ENCODE data around the gene BPIFB3.
"Not testable (repeated sequence)": the region's sequence is repeated elsewhere in the genome, so short reads cannot be mapped to it uniquely, and the experiment has no call there.

BPIFB3 gene

DNA sequence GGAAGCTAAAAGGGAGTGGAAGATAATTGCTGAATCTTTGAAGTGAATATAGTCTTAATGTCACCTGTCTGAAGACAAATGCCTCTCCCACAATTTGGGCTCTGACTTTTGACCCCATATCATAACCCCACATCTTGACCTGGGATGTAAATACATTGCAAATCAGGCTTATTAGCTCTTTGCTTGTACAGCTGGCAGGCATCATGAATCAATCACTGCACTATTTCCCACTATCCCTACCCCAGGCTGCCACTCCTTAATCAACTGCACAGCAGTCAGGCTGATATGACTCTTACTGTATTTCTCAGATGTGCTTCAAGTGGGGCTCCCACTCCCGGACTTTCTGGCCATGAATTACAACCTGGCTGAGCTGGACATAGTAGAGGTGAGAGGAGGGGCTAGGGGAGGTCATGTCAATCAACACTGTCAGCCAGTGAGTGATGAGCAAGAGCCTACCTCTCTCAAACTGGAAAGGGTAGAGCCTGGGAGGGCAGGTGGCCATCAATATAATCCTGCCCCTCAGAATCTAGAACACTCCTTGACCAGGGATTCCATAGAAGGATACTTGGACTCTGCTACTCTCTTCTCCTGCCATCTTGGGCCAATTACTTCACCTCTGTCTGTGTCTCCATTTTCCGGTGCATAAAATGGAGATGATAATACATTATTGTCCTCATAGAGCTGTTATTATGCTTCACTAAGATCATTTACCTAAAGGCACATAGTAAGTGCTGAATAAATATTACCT is 10.5 kb upstream of the BPIFB3 start:
- DNase-seq (ENCODE audit: low read depth, low spot score): no peak
- Histone ChIP-seq H3K4me3 (ENCODE audit: insufficient read length, low read depth) (no peak overlapping the region), H3K9me3 (ENCODE audit: insufficient read depth, low read length) (peaks cover 25% of the 10 kb centered on the region; the same call in 1 of the 2 replicates), H3K9ac (ENCODE audit: insufficient read length, low read depth) (no peak overlapping the region), H3K27me3 (ENCODE audit: insufficient read depth, insufficient read length) (no peaks in the 10 kb centered on the region), H3K36me3 (ENCODE audit: insufficient read depth, insufficient read length, low read length) (no peaks in the 10 kb centered on the region), H3K4me1 (ENCODE audit: insufficient read depth, insufficient read length) (no peaks in the 10 kb centered on the region)
- TF ChIP-seq ZNF274 (IDR thresholded peaks at IDR 0.05; ENCODE audit: low read depth, low read length) (no peak), SUZ12 (IDR thresholded peaks at IDR 0.05; ENCODE audit: extremely low read depth, insufficient read depth, insufficient read length) (no peak), YY1 (IDR thresholded peaks at IDR 0.05; ENCODE audit: insufficient read depth, insufficient read length) (no peak)

DNA sequence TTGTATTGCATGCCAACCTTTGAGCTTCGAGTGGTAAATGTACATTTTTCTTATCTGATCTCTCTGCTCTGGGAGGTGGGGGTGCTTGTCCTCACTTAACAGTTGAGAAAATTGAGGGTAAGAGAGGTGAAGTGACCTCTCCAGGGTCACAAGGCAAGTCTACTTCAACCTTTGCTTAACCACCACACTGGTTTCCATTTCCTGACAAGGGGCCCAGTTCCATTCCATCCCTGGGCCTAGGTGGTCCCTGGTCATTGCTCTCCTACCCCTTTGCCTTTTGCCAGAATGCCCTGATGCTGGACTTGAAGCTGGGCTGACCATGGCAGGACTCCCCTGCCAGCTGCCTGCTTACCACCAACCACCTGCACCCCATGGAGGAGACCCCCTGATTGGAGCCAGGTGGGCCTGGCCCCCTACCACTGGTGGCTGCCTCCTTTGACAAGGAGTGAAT is 9.9 kb upstream of the BPIFB3 start:
- no peak overlapping the region for H3K9ac ChIP-seq (ENCODE audit: insufficient read length, low read depth)
- no peak overlapping the region for H3K4me3 ChIP-seq (ENCODE audit: insufficient read length, low read depth)
- H3K27me3 ChIP-seq (ENCODE audit: insufficient read depth, insufficient read length): no peaks in the 10 kb centered on the region
- H3K9me3 ChIP-seq (ENCODE audit: insufficient read depth, low read length): peaks cover 25% of the 10 kb centered on the region; the same call in 1 of the 2 replicates
- TF ChIP-seq YY1 (IDR thresholded peaks at IDR 0.05; ENCODE audit: insufficient read depth, insufficient read length) (no peak), ZNF274 (IDR thresholded peaks at IDR 0.05; ENCODE audit: low read depth, low read length) (no peak), SUZ12 (IDR thresholded peaks at IDR 0.05; ENCODE audit: extremely low read depth, insufficient read depth, insufficient read length) (no peak)
- DNase-seq (ENCODE audit: low read depth, low spot score): no peak
- H3K36me3 ChIP-seq (ENCODE audit: insufficient read depth, insufficient read length, low read length): no peaks in the 10 kb centered on the region
- no peaks in the 10 kb centered on the region for H3K4me1 ChIP-seq (ENCODE audit: insufficient read depth, insufficient read length)

DNA sequence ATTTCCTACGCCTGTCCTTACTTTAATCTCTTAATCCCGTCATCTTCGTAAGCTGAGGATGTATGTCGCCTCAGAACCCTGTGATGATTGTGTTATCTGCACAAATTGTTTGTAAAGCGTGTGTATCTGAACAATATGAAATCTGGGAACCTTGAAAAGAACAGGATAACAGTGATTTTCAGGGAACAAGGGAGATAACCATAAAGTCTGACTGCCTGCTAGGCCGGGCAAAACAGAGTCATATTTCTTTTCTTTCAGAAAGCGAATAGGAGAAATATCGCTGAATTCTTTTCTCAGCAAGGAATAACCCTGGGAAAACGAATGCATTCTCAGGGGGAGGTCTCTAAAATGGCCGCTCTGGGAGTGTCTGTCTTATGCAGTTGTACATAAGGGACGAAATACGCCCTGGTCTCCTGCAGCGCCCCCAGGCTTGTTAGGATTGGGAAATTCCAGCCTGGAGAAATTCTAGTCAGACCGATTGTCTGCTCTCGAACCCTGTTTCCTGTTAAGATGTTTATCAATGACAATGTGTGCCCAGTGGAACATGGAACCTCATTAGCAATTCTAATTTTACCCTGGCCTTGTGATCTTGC is 8.5 kb upstream of the BPIFB3 start:
- H3K9me3 ChIP-seq (ENCODE audit: insufficient read depth, low read length): peaks cover 25% of the 10 kb centered on the region; the same call in 1 of the 2 replicates
- not testable (repeated sequence) for H3K4me3 ChIP-seq (ENCODE audit: insufficient read length, low read depth); H3K36me3 ChIP-seq (ENCODE audit: insufficient read depth, insufficient read length, low read length); DNase-seq (ENCODE audit: low read depth, low spot score); H3K27me3 ChIP-seq (ENCODE audit: insufficient read depth, insufficient read length); H3K9ac ChIP-seq (ENCODE audit: insufficient read length, low read depth); H3K4me1 ChIP-seq (ENCODE audit: insufficient read depth, insufficient read length)

DNA sequence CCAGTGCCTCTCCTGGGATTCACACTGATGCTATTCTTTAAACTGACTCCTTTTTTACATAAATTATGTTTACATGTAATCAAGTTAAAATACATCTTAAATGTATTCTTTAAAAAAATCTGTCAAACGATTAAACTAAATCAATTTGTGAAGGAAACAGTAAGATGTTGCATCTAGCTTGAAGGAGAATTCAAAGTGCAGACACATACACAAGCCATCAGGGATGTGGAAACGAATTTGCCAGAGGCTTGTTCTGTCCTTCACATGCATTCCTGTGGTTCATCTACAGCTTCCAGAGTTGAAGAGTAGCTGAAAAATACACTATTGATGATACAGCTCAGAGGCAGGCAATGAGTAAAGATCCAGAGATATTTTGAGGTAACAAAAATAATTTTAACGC is 7.3 kb upstream of the BPIFB3 start:
- H3K36me3 ChIP-seq (ENCODE audit: insufficient read depth, insufficient read length, low read length): no peaks in the 10 kb centered on the region
- no peak for TF ChIP-seq ZNF274 (IDR thresholded peaks at IDR 0.05; ENCODE audit: low read depth, low read length)
- no peak for TF ChIP-seq SUZ12 (IDR thresholded peaks at IDR 0.05; ENCODE audit: extremely low read depth, insufficient read depth, insufficient read length)
- TF ChIP-seq YY1 (IDR thresholded peaks at IDR 0.05; ENCODE audit: insufficient read depth, insufficient read length): no peak
- no peaks in the 10 kb centered on the region for H3K27me3 ChIP-seq (ENCODE audit: insufficient read depth, insufficient read length)
- peaks cover 25% of the 10 kb centered on the region; the same call in 1 of the 2 replicates for H3K9me3 ChIP-seq (ENCODE audit: insufficient read depth, low read length)
- no peak for DNase-seq (ENCODE audit: low read depth, low spot score)
- H3K9ac ChIP-seq (ENCODE audit: insufficient read length, low read depth): no peak overlapping the region
- no peaks in the 10 kb centered on the region for H3K4me1 ChIP-seq (ENCODE audit: insufficient read depth, insufficient read length)
- H3K4me3 ChIP-seq (ENCODE audit: insufficient read length, low read depth): no peak overlapping the region

DNA sequence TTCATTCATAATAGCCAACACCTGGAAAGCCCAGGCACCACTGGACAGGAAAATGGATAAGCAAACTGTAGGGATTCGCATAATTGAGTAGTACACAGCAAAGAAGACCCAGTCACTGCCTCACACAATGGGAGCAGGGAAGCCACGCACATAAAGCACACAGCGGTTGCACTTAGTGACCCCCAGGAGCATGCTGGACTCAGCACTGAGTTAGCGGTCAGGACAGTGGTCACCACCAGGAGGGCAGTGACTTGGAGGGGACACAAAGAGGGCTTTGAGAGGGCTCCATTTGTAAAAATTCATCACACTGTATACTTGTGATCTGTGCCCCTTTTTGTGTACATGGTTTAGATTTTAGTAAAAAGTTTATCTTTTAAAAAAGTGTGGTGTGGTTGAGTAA is 2.4 kb upstream of the BPIFB3 start:
- TF ChIP-seq YY1 (IDR thresholded peaks at IDR 0.05; ENCODE audit: insufficient read depth, insufficient read length) (no peak), SUZ12 (IDR thresholded peaks at IDR 0.05; ENCODE audit: extremely low read depth, insufficient read depth, insufficient read length) (no peak), ZNF274 (IDR thresholded peaks at IDR 0.05; ENCODE audit: low read depth, low read length) (no peak)
- H3K9ac ChIP-seq (ENCODE audit: insufficient read length, low read depth): no peak overlapping the region
- no peaks in the 10 kb centered on the region for H3K36me3 ChIP-seq (ENCODE audit: insufficient read depth, insufficient read length, low read length)
- peaks cover 4% of the 10 kb centered on the region; the same call in 1 of the 2 replicates for H3K9me3 ChIP-seq (ENCODE audit: insufficient read depth, low read length)
- H3K4me1 ChIP-seq (ENCODE audit: insufficient read depth, insufficient read length): peaks cover 11% of the 10 kb centered on the region
- DNase-seq (ENCODE audit: low read depth, low spot score): no peak
- H3K4me3 ChIP-seq (ENCODE audit: insufficient read length, low read depth): no peak overlapping the region
- no peaks in the 10 kb centered on the region for H3K27me3 ChIP-seq (ENCODE audit: insufficient read depth, insufficient read length)

DNA sequence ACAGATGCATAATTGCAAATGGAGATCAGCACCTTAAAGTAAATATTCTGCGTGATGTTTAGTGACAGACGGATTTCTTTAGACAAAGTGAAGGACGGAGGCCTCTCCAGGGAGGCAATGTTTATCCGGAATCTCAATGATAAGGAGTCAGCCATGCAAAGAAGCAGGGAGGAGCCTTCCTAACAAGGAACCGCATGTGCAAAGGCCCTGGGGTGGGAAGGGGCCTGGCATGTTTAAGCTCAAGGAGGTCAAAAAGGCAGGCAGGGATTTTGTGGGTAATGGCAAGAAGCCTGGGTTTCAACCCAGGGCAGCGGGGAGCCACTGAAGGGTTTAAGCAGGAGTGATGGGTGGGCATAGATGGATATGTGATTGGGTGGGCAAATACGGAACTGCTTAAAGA is 678 bp downstream of the BPIFB3 start:
- TF ChIP-seq SUZ12 (IDR thresholded peaks at IDR 0.05; ENCODE audit: extremely low read depth, insufficient read depth, insufficient read length) (no peak), YY1 (IDR thresholded peaks at IDR 0.05; ENCODE audit: insufficient read depth, insufficient read length) (no peak), ZNF274 (IDR thresholded peaks at IDR 0.05; ENCODE audit: low read depth, low read length) (no peak)

DNA sequence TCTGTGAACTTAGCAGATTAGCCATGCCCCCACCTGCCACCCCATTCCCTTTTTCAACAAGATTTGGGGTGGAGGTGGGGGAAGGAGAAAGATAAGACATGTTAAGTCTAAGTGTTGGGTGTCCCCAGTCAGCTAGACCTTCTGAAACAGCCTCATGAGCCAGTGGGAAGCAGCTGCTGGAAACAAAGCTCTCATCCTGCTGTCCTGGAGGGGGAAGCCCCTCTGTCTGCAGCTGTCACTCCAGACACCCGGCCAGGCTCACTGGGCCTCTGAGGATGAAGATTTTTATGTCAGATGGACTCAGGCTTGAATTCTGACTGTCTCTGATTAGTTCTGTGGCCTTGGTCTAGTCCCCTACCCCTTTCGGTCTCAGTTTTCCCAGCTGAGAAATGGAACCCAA is 1.1 kb downstream of the BPIFB3 start:
- no peaks in the 10 kb centered on the region for H3K27me3 ChIP-seq (ENCODE audit: insufficient read depth, insufficient read length)
- TF ChIP-seq YY1 (IDR thresholded peaks at IDR 0.05; ENCODE audit: insufficient read depth, insufficient read length) (no peak), ZNF274 (IDR thresholded peaks at IDR 0.05; ENCODE audit: low read depth, low read length) (no peak), SUZ12 (IDR thresholded peaks at IDR 0.05; ENCODE audit: extremely low read depth, insufficient read depth, insufficient read length) (no peak)
- no peaks in the 10 kb centered on the region for H3K36me3 ChIP-seq (ENCODE audit: insufficient read depth, insufficient read length, low read length)
- no peak overlapping the region for H3K4me3 ChIP-seq (ENCODE audit: insufficient read length, low read depth)
- DNase-seq (ENCODE audit: low read depth, low spot score): no peak
- H3K9ac ChIP-seq (ENCODE audit: insufficient read length, low read depth): no peak overlapping the region
- H3K4me1 ChIP-seq (ENCODE audit: insufficient read depth, insufficient read length): peaks cover 11% of the 10 kb centered on the region
- H3K9me3 ChIP-seq (ENCODE audit: insufficient read depth, low read length): no peaks in the 10 kb centered on the region

More for the DNA sequence above, 678 bp downstream of the BPIFB3 start:
- Histone ChIP-seq H3K27me3 (ENCODE audit: insufficient read depth, insufficient read length) (no peaks in the 10 kb centered on the region), H3K9ac (ENCODE audit: insufficient read length, low read depth) (no peak overlapping the region), H3K4me3 (ENCODE audit: insufficient read length, low read depth) (no peak overlapping the region), H3K9me3 (ENCODE audit: insufficient read depth, low read length) (no peaks in the 10 kb centered on the region), H3K36me3 (ENCODE audit: insufficient read depth, insufficient read length, low read length) (no peaks in the 10 kb centered on the region), H3K4me1 (ENCODE audit: insufficient read depth, insufficient read length) (peaks cover 11% of the 10 kb centered on the region)
- no peak for DNase-seq (ENCODE audit: low read depth, low spot score)

Data from NT2/D1 (cell line).